ENCODE results near the gene MAD1L1.

GRCh38 chr7:2003931-2004812 lies 228.6 kb downstream of the MAD1L1 start:
- TF ChIP-seq CTCF (IDR thresholded peaks at IDR 0.05; ENCODE audit: insufficient read depth, low read depth, low read length) (no peak), EZH2 (IDR thresholded peaks at IDR 0.05; ENCODE audit: insufficient read depth, low read length) (no peak)
